IPS DF 4.7 (cell line): ENCODE data around the gene NDUFB11.

Experiments
- DNase-seq: peaks from one replicate; pipeline ENCODE4 v3.0.0-alpha.2; 2013; ENCODE audit warnings: low spot score; ENCODE audit errors: extremely low read depth

NDUFB11 gene

GRCh38 chrX:47174846-47175587 lies 30.5 kb upstream of the NDUFB11 start:
- no peak for DNase-seq

- no peak for DNase-seq
Observed at GRCh38 chrX:47174376-47174775, 29.9 kb upstream of the NDUFB11 start.

GRCh38 chrX:47172971-47173792 lies 28.7 kb upstream of the NDUFB11 start:
- DNase-seq, result no peak

- DNase-seq, result no peak
Observed at GRCh38 chrX:47172549-47172948, 28.0 kb upstream of the NDUFB11 start.

GRCh38 chrX:47171996-47172395 lies 27.5 kb upstream of the NDUFB11 start:
- no peak for DNase-seq

GRCh38 chrX:47170861-47171692 lies 26.6 kb upstream of the NDUFB11 start:
- DNase-seq, result no peak

GRCh38 chrX:47169726-47170515 lies 25.4 kb upstream of the NDUFB11 start:
- no peak for DNase-seq

- no peak for DNase-seq
Observed at GRCh38 chrX:47169273-47169672, 24.8 kb upstream of the NDUFB11 start.

- no peak for DNase-seq
Observed at GRCh38 chrX:47168495-47169073, 24.1 kb upstream of the NDUFB11 start.

- no peak for DNase-seq
Observed at GRCh38 chrX:47166126-47166525, 21.6 kb upstream of the NDUFB11 start.

GRCh38 chrX:47164420-47164819 lies 19.9 kb upstream of the NDUFB11 start:
- no peak for DNase-seq

GRCh38 chrX:47162927-47163583 lies 18.6 kb upstream of the NDUFB11 start:
- DNase-seq, result no peak

GRCh38 chrX:47160781-47161180 lies 16.3 kb upstream of the NDUFB11 start:
- no peak for DNase-seq

GRCh38 chrX:47158781-47159180 lies 14.3 kb upstream of the NDUFB11 start:
- DNase-seq, result no peak

GRCh38 chrX:47158131-47158530 lies 13.6 kb upstream of the NDUFB11 start:
- DNase-seq, result no peak

GRCh38 chrX:47156611-47157520 lies 12.4 kb upstream of the NDUFB11 start:
- DNase-seq, result no peak

GRCh38 chrX:47151435-47151834 lies 6.9 kb upstream of the NDUFB11 start:
- DNase-seq, result no peak

- DNase-seq, result no peak
Observed at GRCh38 chrX:47148946-47149345, 4.4 kb upstream of the NDUFB11 start.
